ENCODE results near the gene CDC42BPA. TPM values are rescaled to one million over a fixed set of nuclear protein-coding genes. Genes with fewer than 3 reads are reported as not detected.

The CDC42BPA gene
- total RNA-seq, 1 experiment from 2014 or later: 102 TPM

DNA sequence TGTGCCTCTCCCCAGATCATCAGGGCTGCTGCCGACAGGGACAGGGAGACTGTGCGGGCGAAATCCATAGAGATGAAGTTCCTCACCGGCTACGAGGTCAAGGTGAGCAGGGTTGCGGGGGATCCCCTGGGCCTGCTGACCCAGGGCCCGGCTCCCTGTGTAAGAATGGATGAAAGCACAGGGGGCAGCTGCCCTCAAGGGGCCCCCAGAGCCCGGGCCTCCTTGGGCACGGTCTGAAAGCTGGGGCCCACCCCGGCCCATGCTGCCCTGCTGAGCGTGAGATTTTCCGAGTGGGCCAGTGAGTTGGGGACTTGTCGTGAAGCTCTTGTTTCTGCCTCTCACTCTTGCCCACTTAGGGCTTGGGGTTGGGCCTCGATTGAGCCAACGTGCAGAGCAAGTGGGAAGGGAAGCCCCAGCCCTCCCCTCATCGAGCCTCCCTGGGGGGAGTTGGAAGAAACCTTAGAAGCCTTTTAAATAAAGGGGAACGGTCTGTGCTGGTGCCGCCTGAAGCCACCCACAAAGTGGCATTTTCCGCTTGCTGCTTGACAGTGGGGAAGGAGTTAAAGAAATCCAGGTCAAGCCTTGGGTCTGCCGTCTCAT is 333.0 kb downstream of the CDC42BPA start:
- no peaks in the 10 kb centered on the region for H3K9me3 Mint-ChIP-seq (ENCODE audit: unreplicated experiment)
- no peaks in the 10 kb centered on the region for H3K27me3 Mint-ChIP-seq (ENCODE audit: insufficient read depth, unreplicated experiment)
- intact Hi-C loops (cut with micrococcal nuclease): no loop called here
- no peak for DNase-seq (ENCODE audit: unreplicated experiment)
- TF ChIP-seq, protein P1, sequence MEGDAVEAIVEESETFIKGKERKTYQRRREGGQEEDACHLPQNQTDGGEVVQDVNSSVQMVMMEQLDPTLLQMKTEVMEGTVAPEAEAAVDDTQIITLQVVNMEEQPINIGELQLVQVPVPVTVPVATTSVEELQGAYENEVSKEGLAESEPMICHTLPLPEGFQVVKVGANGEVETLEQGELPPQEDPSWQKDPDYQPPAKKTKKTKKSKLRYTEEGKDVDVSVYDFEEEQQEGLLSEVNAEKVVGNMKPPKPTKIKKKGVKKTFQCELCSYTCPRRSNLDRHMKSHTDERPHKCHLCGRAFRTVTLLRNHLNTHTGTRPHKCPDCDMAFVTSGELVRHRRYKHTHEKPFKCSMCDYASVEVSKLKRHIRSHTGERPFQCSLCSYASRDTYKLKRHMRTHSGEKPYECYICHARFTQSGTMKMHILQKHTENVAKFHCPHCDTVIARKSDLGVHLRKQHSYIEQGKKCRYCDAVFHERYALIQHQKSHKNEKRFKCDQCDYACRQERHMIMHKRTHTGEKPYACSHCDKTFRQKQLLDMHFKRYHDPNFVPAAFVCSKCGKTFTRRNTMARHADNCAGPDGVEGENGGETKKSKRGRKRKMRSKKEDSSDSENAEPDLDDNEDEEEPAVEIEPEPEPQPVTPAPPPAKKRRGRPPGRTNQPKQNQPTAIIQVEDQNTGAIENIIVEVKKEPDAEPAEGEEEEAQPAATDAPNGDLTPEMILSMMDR (IDR thresholded peaks at IDR 0.05; ENCODE audit: unreplicated experiment): no peak
- H3K4me1 Mint-ChIP-seq (ENCODE audit: insufficient read depth, unreplicated experiment): no peaks in the 10 kb centered on the region
- no peak overlapping the region for H3K4me3 Mint-ChIP-seq (ENCODE audit: unreplicated experiment)
- POLR2A ChIA-PET: interaction anchor here (1.0 kb wide), 1 partner anchor 46 kb away, joined by 3 read pairs; no protein-coding TSS in a partner anchor
- H3K36me3 Mint-ChIP-seq (ENCODE audit: insufficient read depth, unreplicated experiment): peaks cover 97% of the 10 kb centered on the region
- CTCF ChIA-PET: interaction anchor here (0.6 kb wide), 1 partner anchor 843 kb away, joined by 5 read pairs; no protein-coding TSS in a partner anchor
- peak overlapping the region; percentile 64 for H3K27ac Mint-ChIP-seq (ENCODE audit: low read depth, unreplicated experiment)
- BruUV-seq (replicated peaks): no TSS peak

DNA sequence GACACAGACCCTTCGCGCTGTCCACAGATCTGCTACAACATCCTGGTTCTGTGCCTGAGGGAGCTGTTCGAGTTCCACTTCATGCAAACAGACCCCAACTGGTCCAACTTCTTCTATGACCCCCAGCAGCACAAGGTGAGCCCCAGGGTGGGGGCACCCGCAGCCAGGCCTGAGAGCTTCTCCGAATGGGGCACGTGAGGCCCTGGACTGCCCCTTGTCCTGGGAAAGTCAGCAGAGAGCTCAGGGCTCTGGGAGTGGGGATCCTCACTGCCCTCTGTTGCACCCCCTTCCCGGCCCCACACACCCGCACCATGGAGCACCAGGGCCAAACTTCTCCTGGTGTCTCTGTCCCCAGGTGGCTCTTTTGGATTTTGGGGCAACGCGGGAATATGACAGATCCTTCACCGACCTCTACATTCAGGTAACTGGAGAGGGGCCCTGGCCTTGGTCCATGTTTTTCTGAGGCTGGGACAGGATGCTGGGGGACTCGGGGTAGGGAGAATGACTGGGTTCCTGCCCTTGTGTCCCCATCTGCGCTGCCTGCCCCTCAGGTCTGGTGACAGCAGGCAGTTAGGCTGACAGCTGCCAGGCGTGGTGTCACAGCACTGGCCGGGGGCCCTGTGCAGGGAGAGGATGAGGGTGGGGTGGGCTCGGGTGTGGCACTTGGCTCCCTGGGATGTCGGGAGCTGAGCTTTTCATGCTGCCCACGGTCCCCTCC is 333.6 kb downstream of the CDC42BPA start:
- ChIA-PET CTCF (interaction anchor here (0.8 to 1.4 kb wide), 3 partner anchors 17 to 41 kb away, joined by 3 to 4 read pairs (median 3); no protein-coding TSS in a partner anchor), POLR2A (interaction anchor here (0.7 kb wide), 1 partner anchor 16 kb away, joined by 3 read pairs; no protein-coding TSS in a partner anchor)
- intact Hi-C loops (cut with micrococcal nuclease): no loop called here
- no TSS peak for BruUV-seq (replicated peaks)
- no peak overlapping the region for H3K27ac Mint-ChIP-seq (ENCODE audit: low read depth, unreplicated experiment)
- peaks cover 91% of the 10 kb centered on the region for H3K36me3 Mint-ChIP-seq (ENCODE audit: insufficient read depth, unreplicated experiment)
- no peaks in the 10 kb centered on the region for H3K27me3 Mint-ChIP-seq (ENCODE audit: insufficient read depth, unreplicated experiment)
- no peaks in the 10 kb centered on the region for H3K9me3 Mint-ChIP-seq (ENCODE audit: unreplicated experiment)
- DNase-seq (ENCODE audit: unreplicated experiment): no peak
- no peaks in the 10 kb centered on the region for H3K4me1 Mint-ChIP-seq (ENCODE audit: insufficient read depth, unreplicated experiment)
- TF ChIP-seq, protein P1 (IDR thresholded peaks at IDR 0.05; ENCODE audit: unreplicated experiment): no peak
- no peak overlapping the region for H3K4me3 Mint-ChIP-seq (ENCODE audit: unreplicated experiment)

DNA sequence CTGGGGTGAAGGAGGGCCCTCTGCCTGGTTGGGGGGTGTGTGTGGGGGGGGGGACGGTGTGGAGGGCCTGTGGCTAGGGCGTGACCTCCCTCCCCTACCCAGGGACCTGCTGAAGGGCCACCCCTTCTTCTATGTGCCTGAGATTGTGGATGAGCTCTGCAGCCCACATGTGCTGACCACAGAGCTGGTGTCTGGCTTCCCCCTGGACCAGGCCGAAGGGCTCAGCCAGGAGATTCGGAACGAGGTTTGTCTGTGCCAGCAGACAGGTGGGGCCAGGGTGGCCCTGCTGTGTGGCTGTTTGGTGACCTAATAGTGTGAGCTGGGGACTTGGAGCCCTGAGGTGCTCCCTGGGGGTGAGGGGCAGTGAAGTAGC is 334.3 kb downstream of the CDC42BPA start:
- ChIA-PET CTCF (interaction anchor here (0.8 to 1.4 kb wide), 3 partner anchors 16 to 41 kb away, joined by 3 to 4 read pairs (median 3); no protein-coding TSS in a partner anchor), POLR2A (interaction anchor here (0.6 to 0.7 kb wide), 2 partner anchors 10 to 16 kb away, joined by 3 to 5 read pairs; no protein-coding TSS in a partner anchor)
- TF ChIP-seq, protein P1 (IDR thresholded peaks at IDR 0.05; ENCODE audit: unreplicated experiment): no peak
- Mint-ChIP-seq H3K27ac (ENCODE audit: low read depth, unreplicated experiment) (no peak overlapping the region), H3K36me3 (ENCODE audit: insufficient read depth, unreplicated experiment) (peaks cover 87% of the 10 kb centered on the region), H3K4me1 (ENCODE audit: insufficient read depth, unreplicated experiment) (no peaks in the 10 kb centered on the region), H3K27me3 (ENCODE audit: insufficient read depth, unreplicated experiment) (no peaks in the 10 kb centered on the region), H3K4me3 (ENCODE audit: unreplicated experiment) (no peak overlapping the region), H3K9me3 (ENCODE audit: unreplicated experiment) (no peaks in the 10 kb centered on the region)
- intact Hi-C loops (cut with micrococcal nuclease): no loop called here
- no TSS peak for BruUV-seq (replicated peaks)
- DNase-seq (ENCODE audit: unreplicated experiment): no peak

DNA sequence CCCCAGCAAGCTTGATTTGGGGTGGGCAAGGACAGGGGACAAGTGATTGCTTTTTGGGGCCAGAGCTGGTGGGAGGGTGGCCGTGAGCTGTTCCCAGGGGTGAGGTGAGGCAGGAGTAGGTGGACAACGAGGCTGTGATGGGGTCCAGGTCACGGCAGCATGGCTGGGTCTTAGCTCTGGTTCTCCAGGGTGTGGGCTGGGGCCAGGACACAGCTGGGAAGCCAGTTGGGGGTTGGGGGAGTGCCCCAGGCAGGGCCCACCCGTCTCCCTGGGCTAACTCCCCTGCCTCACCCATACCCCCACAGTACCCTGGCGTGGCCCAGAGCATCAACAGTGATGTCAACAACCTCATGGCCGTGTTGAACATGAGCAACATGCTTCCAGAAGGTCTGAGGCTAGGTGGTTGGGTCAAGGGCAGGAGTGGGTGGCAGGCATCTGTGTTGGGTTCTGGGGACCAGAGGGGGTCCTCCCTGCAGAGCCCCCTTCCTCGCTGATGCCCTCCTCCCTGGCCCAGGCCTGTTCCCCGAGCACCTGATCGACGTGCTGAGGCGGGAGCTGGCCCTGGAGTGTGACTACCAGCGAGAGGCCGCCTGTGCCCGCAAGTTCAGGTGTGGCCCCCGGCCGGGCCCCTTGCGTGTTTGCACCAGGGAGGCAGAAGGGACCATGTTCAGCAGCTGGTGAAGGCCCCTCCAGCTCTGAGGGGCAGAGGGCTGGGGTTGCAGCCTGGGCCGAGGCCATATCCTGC is 334.9 kb downstream of the CDC42BPA start:
- DNase-seq (ENCODE audit: unreplicated experiment): no peak
- intact Hi-C loops (cut with micrococcal nuclease): no loop called here
- no peaks in the 10 kb centered on the region for H3K9me3 Mint-ChIP-seq (ENCODE audit: unreplicated experiment)
- H3K4me3 Mint-ChIP-seq (ENCODE audit: unreplicated experiment): no peak overlapping the region
- CTCF ChIA-PET: interaction anchor here (1.4 kb wide), 1 partner anchor 15 kb away, joined by 4 read pairs; no protein-coding TSS in a partner anchor
- no peak overlapping the region for H3K27ac Mint-ChIP-seq (ENCODE audit: low read depth, unreplicated experiment)
- H3K36me3 Mint-ChIP-seq (ENCODE audit: insufficient read depth, unreplicated experiment): peaks cover 85% of the 10 kb centered on the region
- no TSS peak for BruUV-seq (replicated peaks)
- TF ChIP-seq, protein P1 (IDR thresholded peaks at IDR 0.05; ENCODE audit: unreplicated experiment): no peak
- POLR2A ChIA-PET: interaction anchor here (0.6 kb wide), 1 partner anchor 9 kb away, joined by 5 read pairs; no protein-coding TSS in a partner anchor
- H3K27me3 Mint-ChIP-seq (ENCODE audit: insufficient read depth, unreplicated experiment): no peaks in the 10 kb centered on the region
- H3K4me1 Mint-ChIP-seq (ENCODE audit: insufficient read depth, unreplicated experiment): no peaks in the 10 kb centered on the region
